ENCODE results near the gene LSM12.
"Not testable (repeated sequence)": the region's sequence is repeated elsewhere in the genome, so short reads cannot be mapped to it uniquely, and the experiment has no call there.

The LSM12 gene

DNA sequence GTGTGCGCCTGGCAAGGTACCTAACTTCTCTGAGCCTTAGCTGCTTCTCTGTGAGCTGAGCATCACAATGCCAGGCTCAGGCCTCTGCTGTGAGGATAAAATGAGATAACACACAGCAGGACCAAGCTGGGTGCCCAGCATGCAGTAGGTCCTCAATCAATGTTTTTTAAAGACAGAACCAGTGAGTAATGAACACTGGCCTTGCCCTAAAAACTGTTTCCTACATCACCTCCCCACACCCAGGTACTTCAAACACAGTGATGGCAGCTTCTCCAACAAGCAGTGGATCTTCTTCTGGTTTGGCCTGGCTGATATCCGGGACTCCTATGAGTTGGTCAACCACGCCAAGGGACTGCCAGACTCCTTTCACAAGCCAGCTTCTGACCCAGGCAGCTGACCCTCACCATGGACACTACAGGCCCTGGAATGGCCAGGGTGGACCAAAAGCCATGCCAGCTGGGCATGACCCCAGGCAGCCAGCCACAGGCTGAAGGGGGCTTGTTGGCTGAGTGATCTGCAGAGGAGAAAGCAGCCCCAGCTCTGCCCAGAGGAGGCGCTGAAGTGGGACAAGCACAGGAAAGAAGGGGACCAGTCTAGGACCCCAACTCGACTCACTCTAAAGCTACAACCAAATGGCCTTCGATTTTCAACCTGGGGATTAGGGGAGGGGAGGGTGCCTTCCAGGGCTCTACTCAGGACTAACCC, 58.1 kb downstream of the LSM12 start:
- in situ Hi-C loops (cut with MboI; ENCODE audit: low sequenced_read_pairs) = no loop called here

DNA sequence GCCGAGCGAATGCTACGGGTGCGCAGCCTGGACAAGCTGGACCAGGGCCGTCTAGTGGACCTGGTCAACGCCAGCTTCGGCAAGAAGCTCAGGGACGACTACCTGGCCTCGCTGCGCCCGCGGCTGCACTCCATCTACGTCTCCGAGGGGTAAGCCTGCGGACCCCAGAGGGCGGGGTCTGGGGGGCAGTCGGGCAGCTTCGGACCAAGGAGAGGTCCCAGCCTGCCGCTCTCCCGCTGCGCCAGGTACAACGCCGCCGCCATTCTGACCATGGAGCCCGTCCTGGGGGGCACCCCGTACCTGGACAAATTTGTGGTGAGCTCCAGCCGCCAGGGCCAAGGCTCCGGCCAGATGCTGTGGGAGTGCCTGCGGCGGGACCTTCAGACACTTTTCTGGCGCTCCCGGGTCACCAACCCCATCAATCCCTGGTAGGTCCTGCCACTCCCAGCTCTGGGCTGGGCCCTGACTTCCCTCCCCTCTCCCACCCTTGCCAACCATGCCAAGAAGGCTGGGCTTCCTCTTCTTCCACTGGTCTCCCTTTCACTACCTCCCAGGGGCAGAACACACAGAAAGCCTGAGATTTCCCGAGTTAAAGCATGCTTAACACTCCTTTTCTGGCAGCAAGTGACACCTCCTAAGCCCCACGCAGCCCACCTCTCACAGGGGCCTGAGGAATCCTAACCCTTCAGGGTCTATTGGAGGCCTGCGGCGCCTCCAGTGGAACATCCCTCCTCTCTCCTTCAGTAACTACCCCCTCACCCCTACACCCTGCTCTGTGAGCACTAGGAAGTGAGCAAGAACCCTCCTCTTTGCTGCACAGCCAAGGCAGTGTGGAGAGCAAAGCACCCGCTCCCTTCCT, 58.9 kb downstream of the LSM12 start:
- in situ Hi-C loops (cut with MboI; ENCODE audit: low sequenced_read_pairs) = no loop called here

DNA sequence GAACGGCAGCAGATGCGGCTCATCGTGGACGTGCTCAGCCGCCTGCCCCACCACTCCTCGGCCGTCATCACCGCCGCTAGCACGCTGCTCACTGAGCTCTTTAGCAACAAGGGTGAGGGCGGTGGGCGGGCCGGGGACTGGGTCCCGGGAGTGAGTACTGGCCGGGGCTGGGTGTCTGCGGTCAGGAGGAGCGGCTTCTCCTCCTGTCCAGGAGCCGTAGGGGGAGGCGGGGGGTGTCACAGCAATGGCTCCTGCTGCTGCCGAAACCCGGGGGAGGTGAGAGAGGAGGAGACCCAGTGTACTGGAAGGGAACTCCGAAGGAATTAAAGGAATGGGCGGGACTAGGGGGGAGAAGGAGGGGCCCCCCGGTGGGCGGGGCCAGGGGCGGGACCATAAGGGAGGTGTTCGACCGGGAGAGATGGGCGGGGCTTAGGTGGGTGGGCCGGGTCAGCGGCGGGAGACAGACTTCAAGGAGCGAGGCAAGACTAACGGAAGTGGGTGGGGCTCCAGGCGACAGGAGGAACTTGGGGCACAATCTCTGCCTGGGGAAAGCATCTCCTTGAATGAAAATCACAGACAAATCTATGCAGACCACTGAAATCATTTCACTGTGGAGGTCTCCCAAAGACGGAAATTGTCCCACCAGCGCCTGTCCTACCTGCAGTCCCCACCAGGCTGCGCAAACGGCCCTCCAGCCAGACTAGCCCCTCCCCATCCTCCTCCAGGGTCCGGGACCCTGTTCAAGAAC, 59.7 kb downstream of the LSM12 start:
- in situ Hi-C loops (cut with MboI; ENCODE audit: low sequenced_read_pairs) = no loop called here

DNA sequence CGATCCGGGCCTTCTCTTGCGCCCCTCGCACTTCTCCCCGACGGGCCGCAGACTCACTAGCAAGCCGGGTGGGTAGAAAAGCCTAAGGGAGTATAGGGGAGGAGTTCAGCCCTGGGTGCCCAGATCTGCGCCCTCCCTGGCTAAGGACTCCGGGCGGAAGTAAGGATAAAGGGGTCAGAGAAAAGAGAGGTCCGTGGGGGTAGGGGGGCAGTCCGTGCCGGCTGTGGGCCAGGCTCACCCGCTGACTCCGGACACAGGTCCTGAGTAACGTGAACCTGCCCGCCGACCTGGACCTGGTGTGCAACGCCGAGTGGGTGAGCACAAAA, 60.2 kb downstream of the LSM12 start:
- in situ Hi-C loops (cut with MboI; ENCODE audit: low sequenced_read_pairs) = no loop called here

DNA sequence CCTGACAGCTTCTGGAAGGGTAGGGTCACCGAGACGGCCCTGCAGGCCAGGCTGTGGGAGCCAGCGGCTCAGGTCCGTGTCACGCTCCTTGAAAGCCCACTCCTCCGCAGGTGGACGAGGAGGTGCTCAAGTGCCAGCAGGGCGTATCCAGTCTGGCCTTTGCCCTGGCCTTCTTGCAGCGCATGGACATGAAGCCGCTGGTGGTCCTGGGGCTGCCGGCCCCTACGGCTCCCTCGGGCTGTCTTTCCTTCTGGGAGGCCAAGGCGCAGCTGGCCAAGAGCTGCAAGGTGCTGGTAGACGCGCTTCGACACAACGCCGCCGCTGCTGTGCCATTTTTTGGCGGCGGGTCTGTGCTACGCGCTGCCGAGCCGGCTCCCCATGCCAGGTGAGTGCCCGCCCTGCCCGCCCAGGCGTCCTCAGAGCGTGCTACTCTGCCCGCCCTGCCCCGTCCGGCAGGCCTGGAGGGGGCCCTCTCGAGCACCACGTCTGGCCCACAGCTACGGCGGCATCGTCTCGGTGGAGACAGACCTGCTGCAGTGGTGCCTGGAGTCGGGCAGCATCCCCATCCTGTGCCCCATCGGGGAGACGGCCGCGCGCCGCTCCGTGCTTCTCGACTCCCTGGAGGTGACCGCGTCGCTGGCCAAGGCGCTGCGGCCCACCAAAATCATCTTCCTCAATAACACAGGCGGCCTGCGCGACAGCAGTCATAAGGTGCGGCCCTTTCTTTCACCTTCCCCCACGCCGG, 60.8 kb downstream of the LSM12 start:
- in situ Hi-C loops (cut with MboI; ENCODE audit: low sequenced_read_pairs) = no loop called here

DNA sequence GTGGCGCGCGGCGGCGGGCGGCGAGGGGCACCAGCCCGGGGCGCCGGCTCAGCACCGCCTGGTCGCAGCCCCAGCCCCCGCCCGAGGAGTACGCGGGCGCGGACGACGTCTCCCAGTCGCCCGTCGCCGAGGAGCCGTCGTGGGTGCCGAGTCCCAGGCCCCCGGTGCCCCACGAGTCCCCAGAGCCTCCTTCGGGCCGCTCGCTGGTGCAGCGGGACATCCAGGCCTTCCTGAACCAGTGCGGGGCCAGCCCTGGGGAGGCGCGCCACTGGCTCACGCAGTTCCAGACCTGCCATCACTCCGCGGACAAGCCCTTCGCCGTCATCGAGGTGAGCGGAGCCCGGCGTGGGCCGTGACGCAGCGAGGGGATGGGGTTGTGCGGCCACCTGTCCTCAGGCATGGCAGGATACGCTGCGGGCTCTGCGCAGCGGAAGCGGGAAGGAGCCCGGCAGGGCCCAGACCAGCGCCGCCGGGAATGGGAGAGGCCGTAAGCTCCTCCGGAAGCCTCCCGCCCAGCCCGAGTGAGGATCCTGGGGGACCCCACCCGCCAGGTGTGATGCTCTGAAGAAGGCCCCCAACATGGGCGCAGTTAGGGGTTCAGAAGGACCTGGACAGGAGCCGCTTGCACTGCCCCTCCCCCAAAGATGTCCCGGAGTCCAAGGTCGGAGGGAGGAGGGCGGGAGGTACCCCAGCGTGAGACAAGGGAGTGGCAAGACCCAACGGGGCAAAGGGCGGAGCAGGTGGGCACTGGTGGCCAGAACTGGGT, 61.5 kb downstream of the LSM12 start:
- in situ Hi-C loops (cut with MboI; ENCODE audit: low sequenced_read_pairs) = no loop called here

DNA sequence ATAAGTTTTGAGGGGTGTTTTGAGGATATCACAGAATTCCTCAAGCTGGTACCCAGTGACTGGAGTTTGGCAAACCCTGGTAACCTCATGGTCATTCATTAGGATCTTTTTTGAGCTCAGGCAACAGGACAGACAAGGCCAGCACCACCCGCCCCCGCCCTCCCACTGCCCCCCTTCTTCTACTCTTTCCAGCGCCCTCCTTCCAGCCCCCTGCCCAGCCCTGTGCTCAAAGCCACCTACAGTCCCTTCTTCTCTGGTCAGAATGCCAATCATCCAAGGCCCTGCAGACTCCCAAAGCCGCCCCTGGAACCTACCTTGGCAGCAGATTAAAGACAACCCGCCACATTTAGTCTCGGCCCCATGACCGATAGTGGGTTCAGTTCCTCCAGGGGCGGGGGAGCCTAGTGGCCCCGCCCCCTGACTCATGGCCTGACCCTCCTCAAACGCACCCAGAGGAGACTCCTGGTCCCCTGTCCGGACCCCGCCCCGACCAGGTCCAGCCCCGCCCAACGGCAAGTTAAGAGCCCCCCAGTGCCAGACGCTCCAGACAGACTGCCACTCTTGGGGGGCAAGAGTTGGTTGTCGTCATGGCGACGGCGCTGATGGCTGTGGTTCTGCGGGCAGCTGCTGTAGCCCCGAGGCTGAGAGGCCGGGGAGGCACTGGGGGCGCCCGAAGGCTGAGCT, 62.3 kb downstream of the LSM12 start, which contains the start of gene NAGS:
NAGS (plus strand) TSS at position 546 of the 684 bp plus-strand sequence; CDS start at position 588, 42 bp downstream.
- in situ Hi-C loops (cut with MboI; ENCODE audit: low sequenced_read_pairs) = no loop called here

DNA sequence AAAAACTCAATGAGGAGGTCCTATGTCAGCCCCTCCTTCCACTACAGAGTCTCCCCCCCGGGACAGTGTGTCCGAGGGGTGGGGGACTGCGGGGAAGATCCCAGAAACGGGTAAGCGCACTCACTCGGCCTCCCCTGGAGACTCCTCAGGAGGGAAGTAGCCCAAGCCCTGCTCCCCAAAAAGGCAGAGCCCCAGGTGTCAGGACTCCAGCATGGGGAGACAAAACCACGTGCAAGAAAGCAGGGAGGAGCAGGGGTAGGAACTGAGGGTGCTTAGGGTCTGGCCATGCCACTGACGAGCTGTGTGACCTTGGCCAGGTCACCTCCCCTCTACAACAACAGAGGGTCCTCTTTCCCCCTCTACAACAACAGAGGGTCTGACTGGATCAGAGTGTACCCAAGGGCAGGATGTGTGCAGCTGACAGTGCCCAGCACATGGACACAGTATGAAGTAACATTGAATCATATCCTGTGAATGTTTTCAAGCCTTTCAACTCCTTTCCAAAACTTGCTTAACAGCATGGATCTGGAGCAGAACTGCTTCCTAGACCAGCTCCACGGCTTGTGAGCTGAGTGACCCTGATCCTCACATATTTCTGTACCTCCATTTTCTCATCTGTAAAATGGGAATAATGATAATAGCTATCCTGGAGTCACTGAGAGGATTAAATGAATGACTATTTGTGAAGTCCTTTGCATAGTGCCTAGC, 64.2 kb downstream of the LSM12 start:
- in situ Hi-C loops (cut with MboI; ENCODE audit: low sequenced_read_pairs) = no loop called here

DNA sequence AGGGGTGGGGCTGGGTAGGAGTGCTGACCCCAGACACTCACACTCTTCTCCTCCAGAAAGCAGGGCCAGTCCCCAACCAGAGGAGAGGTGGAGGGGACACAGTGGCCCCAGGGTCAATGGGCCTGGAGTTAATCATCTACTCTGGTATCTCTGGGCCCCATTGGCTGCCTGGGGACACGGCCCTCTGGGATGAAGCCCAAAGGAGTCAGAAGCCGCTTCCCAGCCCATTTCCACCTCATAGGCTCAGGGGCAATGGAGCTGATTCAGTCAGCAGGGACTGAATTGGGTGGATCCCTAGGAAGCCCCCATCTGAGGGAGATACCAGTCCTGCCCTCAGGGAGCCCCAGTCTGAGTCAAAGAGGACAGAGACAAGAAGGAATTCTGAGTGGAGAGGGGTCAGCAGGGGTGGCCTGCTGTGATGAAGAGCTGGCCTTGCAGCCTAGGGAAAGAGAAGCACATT, 65.0 kb downstream of the LSM12 start:
- in situ Hi-C loops (cut with MboI; ENCODE audit: low sequenced_read_pairs) = no loop called here

DNA sequence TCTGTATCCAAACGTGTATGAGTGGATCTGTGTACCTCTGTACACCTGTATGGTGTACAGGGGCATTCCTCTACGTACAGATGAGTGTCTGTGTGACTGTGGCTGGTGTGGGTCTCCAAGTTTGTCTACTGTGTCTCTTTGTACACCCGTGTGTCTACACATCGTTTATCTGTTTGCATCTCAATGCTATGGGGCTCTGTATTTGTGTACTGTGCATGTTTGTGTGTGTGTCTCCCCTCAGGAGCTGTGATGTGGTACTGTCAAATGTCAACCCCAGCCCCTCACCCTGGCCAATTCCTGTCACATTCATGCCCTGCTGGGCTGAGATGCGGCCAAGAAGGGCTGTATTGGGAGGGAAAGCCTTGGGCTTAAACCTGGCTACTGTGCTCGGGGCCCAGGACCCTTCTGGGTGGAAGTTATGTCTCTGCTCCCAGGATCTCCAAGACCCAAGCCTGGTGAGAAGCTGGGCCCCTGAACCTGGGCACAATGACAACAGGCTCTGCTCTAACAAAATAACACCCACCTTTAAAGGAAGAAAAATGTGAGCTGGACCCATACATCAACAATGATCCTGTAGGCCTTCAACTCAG, 65.5 kb downstream of the LSM12 start:
- in situ Hi-C loops (cut with MboI; ENCODE audit: low sequenced_read_pairs) = no loop called here

DNA sequence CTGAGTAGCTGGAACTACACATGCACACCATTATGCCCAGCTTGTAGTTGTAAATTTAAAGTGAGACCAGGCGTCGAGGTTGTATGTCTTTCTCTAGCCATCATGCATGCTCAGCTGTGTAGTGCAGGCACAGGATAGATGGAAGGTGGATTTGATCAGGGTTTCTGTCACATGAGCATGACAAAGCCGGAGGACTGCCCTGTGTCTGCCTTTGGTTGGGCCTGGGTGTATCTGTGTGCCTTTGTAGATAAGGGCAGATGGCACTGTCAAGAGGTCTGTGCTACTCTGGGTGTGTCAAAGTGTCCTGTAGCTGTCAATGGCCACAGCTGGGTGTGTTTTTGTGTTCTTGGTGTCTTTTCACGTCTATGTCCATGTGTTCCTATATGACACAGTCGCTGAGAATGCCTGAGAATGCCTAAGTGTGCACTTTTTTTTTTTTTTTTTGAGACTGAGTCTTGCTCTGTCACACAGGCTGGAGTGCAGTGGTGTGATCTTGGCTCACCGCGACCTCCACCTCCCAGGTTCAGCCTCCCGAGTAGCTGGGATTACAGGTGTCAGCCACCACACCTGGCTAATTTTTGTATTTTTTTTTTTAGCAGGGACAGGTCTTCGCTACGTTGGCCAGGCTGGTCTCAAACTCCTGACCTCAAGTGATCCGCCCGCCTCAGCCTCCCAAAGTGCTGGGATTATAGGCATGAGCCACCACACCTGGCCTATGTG, 66.2 kb downstream of the LSM12 start:
- in situ Hi-C loops (cut with MboI; ENCODE audit: low sequenced_read_pairs) = no loop called here

DNA sequence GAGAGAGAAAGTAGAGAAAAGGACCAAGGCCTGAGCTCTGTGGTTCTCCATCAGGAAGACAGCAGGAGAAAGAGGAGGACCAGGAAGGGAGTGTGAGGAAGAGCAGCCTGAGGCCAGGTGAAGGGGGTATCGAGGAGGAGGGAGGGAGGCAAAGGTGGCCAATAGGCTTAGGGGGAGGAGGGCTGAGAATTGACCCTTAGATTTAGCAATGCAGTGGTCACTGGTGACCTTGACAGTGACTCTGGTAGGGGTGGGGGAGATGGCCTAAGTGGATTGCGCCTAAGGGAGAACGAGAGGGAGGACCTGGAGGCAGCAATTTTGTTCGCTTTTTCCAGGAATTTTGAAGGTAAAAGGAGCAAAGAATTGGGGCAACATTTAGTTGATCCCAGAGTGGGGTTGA, 67.4 kb downstream of the LSM12 start:
- in situ Hi-C loops (cut with MboI; ENCODE audit: low sequenced_read_pairs) = no loop called here

DNA sequence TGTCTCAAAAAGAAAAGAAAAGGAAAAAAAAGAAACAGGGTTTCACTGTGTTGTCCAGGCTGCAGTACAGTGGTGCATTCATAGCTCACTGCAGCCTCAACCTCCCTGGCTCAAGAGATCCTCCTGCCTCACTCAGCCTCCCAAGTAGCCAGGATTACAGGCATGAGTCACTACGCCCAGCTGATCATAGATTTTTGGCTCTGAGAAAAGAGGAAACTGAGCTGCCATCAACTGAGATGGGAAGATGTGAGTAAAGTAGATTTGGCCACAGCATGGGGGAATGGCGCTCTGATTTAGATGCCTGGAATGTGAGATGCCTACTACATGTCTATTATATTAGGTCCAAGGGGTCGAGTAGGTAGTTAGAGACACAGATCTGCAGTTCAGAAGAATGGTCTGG, 67.9 kb downstream of the LSM12 start:
- in situ Hi-C loops (cut with MboI; ENCODE audit: low sequenced_read_pairs) = no loop called here

DNA sequence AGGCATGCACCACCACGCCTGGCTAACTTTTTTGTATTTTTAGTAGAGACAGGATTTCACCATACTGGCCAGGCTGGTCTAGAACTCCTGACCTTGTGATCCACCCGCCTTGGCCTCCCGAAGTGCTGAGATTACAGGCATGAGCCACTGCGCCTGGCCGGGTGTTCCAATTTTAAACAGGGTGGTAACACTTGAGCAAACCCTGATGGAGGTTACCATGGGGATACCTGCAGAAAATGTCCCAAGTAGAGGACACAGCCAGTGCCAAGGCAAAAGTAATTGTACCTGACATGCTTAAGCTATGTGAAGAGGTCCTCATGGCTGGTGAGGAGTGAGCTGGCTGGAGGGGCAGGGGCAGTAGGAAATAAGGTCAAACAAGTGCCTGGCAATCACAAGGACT, 69.3 kb downstream of the LSM12 start:
- in situ Hi-C loops (cut with MboI; ENCODE audit: low sequenced_read_pairs) = not testable (repeated sequence)

DNA sequence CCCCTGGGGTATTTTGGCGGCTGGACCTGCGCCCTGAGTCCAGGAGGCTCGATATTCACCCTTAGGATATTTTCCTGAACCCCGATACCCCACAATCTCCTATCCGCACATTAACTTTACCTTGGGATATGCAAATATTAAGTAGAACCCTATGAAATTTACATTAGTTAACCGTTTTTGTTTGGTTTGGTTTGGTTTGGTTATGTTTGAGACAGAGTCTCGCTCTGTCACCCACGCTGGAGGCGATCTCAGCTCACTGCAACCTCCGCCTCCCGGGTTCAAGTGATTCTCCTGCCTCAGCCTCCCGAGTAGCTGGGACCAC, 71.4 kb downstream of the LSM12 start:
- in situ Hi-C loops (cut with MboI; ENCODE audit: low sequenced_read_pairs) = no loop called here

DNA sequence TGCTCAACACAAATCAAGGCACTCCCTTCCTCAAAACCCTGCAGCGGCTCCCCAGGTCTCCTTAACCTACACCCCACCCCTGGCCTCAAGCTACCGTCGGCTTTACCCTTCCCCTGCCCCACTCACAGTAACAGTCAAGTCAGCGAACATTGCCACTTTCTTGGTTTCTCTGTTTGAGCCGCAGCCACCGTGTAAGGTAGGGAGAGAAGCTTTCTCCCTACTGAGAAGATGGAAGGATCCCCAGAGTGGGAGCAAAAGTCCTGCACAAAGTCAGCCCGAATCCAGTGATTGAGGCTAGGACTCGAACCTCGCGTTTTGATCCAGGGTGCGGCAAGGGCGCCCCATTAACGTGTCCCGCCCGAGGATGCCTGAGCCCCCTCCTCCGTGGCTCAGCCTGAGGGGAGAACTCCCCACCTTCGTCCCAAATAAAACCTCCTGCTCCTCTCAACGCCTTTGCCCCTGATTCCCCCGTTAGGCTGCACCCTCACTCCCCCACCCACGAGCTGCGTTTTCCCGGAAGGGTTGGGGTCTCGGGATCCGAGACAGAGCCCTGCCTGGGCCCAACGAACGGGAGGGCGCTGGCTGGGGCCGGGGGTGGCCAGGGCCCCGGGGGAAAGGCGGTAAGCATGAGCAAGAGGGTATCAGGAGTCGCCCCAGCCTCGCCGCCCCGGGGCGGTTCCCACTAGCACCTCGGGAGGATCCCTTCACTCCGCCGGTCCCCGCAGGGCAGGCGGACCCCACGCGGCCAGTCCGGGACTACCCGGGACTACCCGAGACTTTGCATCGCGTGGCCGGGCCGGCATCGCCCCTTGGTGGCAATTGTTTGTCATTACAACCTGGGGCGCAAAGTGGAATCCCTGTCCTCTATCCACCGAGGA, 72.0 kb downstream of the LSM12 start:
- in situ Hi-C loops (cut with MboI; ENCODE audit: low sequenced_read_pairs) = no loop called here

DNA sequence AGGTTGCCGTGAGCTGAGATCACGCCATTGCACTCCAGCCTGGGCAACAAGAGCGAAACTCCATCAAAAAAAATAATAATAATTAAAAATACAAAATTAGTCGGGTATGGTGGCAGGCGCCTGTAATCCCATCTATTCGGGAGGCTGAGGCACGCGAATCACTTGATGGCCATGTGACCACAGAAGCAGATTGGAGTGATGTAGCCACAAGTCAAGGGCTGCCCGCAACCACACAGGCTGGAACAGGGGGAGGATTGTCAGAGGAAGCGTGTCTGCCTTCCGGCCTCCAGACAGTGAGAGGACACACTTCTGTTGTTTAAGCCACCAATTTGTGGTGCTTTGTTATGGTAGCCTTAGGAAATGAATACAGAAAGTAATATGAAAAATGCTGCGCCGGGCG, 73.8 kb downstream of the LSM12 start:
- in situ Hi-C loops (cut with MboI; ENCODE audit: low sequenced_read_pairs) = no loop called here
